Right hindlimb (tissue), 1 donor: ENCODE measurements around the gene CES2.

Source experiments
- DNase-seq: peaks from one replicate; pipeline ENCODE4 v3.0.0-alpha.2; 2018

Gene CES2

DNA sequence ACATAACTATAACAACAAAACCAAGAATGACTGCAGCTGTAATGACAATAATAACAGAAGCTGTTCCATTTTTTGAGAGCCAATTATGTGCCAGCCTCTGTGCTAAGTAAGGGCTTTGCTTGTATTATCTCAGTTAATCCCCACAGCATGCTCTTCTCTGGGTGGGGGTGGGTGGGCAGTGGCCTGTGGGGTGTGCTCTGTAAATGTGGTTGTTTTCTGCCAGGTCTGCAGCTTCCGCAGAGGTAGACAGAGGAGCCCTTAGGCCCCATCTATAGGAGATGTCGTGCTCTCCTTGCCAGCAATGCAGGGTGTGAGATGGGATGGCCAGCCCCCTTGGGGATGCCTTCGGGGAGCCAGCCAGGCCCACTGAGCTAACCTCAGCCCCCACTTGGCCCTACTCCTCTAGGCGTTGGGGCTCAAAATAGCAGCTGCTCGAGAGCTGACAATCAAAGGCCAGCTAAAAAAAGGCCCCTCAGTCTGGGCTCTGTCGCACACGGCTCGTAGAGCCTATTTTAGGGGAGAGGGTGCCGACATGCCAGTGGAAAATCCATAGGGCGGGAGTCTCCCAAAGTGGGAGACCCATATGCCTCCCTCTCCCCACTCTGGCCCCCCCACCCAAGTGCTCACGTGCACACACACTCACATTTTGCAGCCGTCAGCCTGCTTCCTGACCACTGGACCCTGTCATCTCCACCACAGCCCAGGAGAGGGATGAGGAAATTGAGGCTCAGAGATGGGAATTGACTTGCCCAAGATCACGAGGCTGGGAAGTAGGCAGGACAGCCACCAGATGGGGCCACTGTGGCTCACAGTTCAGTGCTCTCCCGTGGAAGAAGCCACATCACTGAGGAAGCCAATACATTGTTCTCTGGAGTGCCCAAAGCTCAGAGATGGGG, 32.4 kb upstream of the CES2 start:
- DNase-seq: no peak

DNA sequence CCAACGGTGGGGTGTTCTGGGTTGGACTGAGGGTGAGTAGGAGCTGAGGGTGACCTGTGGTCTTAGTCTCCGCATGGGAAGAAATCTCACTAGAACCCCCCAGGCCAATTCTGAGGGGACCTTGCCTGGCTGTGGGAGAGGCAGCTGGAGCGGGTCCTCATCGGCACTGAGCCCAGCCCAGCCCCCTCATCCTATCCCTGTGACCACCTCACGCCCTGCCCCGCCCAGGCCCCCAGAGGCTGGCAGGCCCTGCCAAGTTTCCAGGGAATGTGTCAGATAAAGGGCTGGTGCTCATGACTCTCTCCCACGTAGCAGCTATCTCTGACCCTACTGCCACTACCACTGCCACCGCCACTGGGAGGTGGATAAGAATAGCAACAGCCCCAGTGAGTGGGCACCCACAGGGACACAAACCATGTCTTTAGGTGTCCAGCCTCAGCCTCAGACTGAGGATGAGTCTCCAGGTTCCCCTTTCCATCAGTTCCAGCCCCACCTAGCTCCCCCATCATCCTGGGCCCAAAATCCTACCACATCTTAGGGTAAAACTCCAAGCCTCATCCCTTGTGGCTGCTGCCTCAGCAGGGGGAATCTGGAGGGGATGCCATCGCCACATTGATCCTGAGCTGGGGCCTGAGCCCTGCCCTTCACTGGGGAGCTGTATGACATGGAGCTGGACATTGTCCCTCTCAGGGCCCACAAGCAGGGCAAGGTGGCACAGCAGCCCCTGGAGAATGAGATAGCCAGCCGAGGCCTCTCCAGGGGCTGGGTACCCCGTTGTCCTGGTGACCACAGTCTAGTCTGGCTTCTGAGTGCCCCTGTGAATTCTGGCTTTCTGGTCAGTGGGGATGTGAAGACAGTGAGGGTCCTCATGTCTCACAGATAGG, 31.5 kb upstream of the CES2 start:
- no peak for DNase-seq

GRCh38 chr16:66904428-66904845, 30.9 kb upstream of the CES2 start:
- DNase-seq: no peak

GRCh38 chr16:66904846-66905632, 30.3 kb upstream of the CES2 start:
- no peak for DNase-seq

GRCh38 chr16:66905633-66906539, 29.4 kb upstream of the CES2 start:
- DNase-seq: no peak

DNA sequence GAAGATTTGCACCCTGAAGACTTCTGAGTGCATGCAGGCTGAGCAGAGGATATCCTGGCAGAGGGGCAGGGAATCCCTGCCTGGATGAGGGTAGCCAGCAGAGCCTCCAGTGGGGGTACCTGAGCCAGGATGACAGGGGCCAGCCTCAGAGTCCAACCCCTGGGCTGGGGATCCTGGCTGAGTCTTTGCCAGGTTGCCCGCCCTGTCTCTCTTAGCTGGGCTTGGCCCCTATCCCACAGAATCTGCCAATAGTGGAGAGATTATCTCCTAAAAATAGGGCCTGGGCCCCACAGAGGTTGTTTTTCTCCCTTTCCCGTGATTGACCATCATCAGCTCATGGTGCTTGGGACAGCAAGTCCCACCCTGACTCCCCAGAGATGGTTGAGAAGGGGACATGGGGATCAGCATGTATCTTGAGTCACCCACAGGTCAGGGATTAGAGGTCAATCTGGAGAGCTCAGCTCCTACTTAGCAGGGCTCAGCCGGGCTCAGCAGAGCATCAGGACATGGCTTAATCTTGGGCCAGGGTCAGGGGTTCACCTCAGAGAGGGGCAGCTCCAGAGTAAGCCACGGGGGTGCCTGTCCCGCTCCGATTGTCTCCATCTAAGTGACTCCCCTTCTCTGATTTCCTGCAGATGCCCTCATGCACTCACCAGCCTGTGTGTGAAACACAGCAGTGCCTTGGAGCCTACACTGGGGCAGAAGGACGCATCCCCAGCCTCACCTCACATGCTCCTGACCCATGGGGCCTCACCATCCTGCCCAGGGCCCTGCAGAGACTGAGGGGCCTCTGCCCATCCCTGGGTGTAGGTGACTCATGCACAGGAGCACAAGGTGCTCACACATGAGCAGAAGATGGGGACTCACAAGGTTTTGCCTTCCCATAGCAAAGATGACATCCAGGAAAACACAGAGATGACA, 28.1 kb upstream of the CES2 start:
- DNase-seq: no peak

- no peak for DNase-seq
Measured at GRCh38 chr16:66908116-66908515, 27.2 kb upstream of the CES2 start.

- DNase-seq: no peak
Measured at GRCh38 chr16:66908762-66909559, 26.4 kb upstream of the CES2 start.

GRCh38 chr16:66910175-66910940, 25.0 kb upstream of the CES2 start:
- DNase-seq: no peak

DNA sequence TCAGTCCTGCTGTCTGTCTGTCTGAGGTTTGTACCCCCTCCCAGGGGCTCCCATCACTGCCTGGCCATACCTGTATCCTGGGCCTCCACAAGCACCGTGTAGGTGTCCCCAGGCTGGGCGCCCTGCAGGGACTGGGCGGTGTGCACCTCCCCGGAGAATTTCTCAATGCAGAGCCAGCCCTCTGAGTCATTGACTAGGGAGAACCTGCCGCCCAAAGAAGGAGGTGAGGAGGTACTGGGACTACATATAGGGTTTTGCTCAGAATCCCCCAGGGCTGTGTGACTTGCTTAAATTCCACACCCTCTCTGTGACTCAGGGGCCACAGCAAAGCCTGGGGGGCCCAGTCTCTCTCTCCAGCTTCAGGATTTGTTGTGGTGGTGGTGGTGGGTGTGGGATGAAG, 24.2 kb upstream of the CES2 start:
- DNase-seq: no peak

GRCh38 chr16:66911801-66912200, 23.5 kb upstream of the CES2 start:
- DNase-seq: no peak

DNA sequence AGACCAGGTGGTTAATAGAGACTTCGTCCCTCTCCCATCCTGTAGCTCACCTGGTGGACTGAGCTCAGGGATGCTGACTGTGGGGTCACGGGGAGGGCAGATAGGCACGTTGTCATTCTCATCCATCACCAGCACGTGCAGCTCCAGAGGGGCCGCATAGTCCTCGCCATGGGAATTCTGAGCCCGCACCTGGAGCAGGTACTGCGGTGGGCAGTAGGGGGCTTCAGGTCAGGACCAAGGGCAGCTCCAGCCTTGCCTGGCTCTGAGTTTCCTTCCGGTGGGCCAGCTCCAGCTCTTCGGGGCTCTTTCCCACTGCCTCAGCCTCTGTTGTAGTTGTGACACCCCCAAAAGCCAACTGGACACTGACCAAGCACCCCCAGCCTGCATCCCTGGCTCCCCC, 22.2 kb upstream of the CES2 start:
- DNase-seq: no peak

DNA sequence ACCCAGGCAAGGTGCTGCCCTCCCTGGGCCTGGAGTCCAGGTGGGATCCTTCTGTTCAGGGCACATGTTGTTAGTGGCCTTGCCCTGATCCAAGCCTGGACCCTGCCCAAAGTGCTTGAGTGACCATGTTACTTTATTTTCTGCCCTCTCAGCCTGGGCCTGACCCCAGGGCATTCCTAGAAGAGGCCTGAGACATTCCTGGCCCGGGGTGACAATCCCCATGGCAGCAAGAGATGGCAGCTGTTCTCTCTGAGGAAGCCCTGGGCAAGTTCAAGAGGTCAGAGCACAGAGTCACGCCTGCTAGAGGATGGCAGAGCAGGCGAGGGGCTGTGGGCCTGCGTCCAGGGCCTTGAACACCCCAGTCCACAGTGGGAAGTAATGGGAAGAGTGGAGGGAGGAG, 21.6 kb upstream of the CES2 start:
- no peak for DNase-seq

GRCh38 chr16:66914541-66914940, 20.8 kb upstream of the CES2 start:
- DNase-seq: no peak

DNA sequence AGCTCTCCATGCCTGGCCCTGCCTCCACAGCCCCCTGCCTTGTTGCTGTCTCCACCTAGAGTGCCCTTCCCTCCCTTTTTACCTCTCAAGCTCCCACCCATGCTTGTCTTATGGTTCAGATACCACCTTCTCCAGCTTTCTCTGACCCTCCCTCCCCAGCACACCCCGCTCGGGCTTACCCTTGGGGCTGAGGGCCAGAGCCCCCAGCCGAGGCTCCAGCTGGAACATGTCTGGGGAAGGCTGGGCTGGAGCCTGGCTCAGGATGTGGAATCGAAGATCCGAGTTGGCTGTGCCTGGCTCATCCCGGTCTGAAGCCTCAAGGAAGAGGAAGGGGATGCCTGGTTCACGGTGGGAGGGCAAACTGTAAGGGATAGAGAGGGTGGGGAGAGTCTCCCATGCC, 20.3 kb upstream of the CES2 start:
- DNase-seq: no peak

- no peak for DNase-seq
Measured at GRCh38 chr16:66916518-66916917, 18.8 kb upstream of the CES2 start.

DNA sequence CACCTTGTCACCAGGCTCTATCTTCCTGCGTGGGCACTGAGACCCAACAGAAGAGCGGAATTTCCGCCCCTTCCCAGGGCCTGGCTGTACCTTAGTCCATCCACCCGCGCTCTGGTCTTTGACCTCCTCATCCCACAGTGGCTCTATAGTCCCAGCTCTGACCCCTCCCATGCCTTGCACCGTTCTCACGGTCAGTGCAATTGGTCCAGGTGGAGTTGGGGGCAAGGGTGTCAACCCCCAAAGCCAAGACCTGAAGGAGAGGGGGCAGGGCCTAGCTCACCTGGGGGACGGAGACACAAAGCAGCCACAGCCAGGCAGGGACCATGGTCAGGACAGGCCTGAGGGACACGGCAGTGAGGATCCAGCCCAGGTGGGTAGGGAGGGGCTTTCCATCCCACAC, 17.6 kb upstream of the CES2 start:
- no peak for DNase-seq

DNA sequence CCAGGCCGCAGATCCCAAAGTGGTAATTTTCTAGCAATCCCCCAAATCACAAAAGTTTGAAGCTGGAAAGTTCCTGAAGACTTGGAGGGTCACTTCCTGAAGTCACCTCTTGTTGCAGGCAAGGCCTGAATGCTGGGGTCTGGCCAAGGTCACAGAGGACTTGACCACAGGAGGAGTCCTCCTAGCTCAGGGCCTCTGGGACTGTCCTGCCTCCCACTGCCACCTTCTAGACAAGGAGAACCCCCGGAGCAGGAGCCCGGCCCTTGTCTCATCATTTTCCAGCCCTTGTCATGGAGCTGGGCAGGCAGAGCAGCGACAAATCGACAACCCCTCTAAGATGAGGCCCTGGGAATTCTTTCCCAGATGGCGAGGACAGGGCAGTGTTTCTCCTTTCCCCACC, 17.0 kb upstream of the CES2 start:
- no peak for DNase-seq
